Esophagus (tissue), 2 donors: Measurements from ENCODE around the gene TSPAN12. TPM values are rescaled to one million over a fixed set of nuclear protein-coding genes. Genes with fewer than 3 reads are reported as not detected.
A peak's percentile ranks its signal among the peaks of the same experiment; 100 is the strongest.

Experiments
- H3K27ac ChIP-seq, 2 donors: one replicate each; pipeline ENCODE4 v1.5.1; 2013; ENCODE audit warnings: low read depth in 2 of 2, mild to moderate bottlenecking in 2 of 2, inconsistent platforms in 1 of 2, low read length in 1 of 2, moderate library complexity in 1 of 2
- H3K27me3 ChIP-seq, 2 donors: one replicate each; pipeline ENCODE4 v1.6.1; 2013; ENCODE audit warnings: low read length in 2 of 2, control low read depth in 1 of 2, mild to moderate bottlenecking in 1 of 2; ENCODE audit not compliant: insufficient read depth in 2 of 2, control insufficient read depth in 1 of 2
- H3K36me3 ChIP-seq, 2 donors: one replicate each; pipeline ENCODE4 v1.6.1; 2013; ENCODE audit warnings: low read length in 1 of 2; ENCODE audit not compliant: control insufficient read depth in 2 of 2, insufficient read depth in 2 of 2
- H3K4me1 ChIP-seq, 2 donors: one replicate each; pipeline ENCODE4 v1.6.1; 2013; ENCODE audit warnings: low read length in 1 of 2; ENCODE audit not compliant: control insufficient read depth in 2 of 2, insufficient read depth in 2 of 2
- H3K4me3 ChIP-seq, 2 donors: one replicate each; pipeline ENCODE4 v1.5.1; 2013; ENCODE audit warnings: low read length in 2 of 2, mild to moderate bottlenecking in 2 of 2, low read depth in 1 of 2, moderate library complexity in 1 of 2
- H3K9me3 ChIP-seq, 2 donors: one replicate each; pipeline ENCODE4 v1.6.1; 2013; ENCODE audit warnings: mild to moderate bottlenecking in 2 of 2, low read depth in 1 of 2, low read length in 1 of 2, moderate library complexity in 1 of 2; ENCODE audit not compliant: control insufficient read depth in 2 of 2, insufficient read depth in 1 of 2
- WGBS, 2 donors: extraction: QIAGEN DNeasy Blood & Tissue Kit; methylation state at CpG; one replicate each; pipeline ENCODE4 v1.1.7; 2013; 5-methylcytosine and 5-hydroxymethylcytosine counted together
- polyA plus RNA-seq, 2 donors: library from polyadenylated mRNA; stranded (reverse); fragments of 200-250 nt; gene quantifications; one replicate each; pipeline ENCODE4 v1.2.3, GENCODE V29; 2013
- donor health status: healthy with polysubstance abuse.
- donor health status: Bipolar disorder and iron deficiency.

TSPAN12 gene
- polyA plus RNA-seq, 2 donors = 2.4 to 3.0 TPM

DNA sequence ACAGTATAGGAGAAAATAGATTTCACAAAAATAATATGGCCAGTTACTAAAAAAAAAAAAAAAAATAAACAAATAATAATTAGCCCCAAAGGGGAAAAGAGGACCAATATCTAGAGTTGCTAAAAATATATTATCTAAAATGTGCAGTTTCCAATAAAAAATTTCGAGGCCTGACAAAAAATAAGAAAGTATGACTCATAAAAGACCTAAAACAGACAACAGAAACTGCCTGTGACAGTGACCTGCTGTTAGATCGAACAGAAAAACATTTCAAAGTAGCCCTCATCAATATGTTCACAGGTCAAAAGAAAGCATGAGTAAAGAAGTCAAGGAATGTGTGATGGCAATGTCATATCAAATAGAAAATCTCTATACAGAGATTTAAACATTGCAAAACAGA lies 11.8 kb upstream of the TSPAN12 start:
- no peaks in the 10 kb centered on the region for H3K4me1 ChIP-seq
- WGBS, 2 donors = 62 to 74% methylated on average over 2 of the region's 2 CpGs
- H3K27ac ChIP-seq = no peak overlapping the region
- no peaks in the 10 kb centered on the region for H3K27me3 ChIP-seq
- H3K9me3 ChIP-seq = no peaks in the 10 kb centered on the region
- H3K36me3 ChIP-seq = no peaks in the 10 kb centered on the region
- no peak overlapping the region for H3K4me3 ChIP-seq

DNA sequence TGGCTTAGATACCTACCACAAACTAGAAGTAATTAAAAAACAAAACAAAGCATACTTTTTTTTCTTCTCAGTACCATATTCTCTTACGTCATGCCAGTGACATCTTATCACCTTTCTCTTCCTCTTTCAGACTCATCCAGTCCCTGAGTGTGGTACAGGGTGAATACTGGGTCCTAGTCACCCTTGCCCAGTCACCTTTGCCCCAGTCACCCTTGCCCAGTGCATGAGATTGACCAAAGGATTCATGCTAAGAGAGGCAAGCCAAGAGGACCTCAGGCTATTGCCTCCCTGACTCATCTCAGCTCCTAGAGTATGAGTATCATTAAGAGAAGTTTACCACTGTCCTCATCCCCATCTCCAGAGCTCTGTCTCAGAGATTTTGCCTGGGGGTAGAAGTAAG lies 10.0 kb upstream of the TSPAN12 start:
- Histone ChIP-seq H3K36me3 (no peaks in the 10 kb centered on the region), H3K4me1 (no peaks in the 10 kb centered on the region), H3K27ac (no peak overlapping the region), H3K9me3 (no peaks in the 10 kb centered on the region), H3K27me3 (no peaks in the 10 kb centered on the region), H3K4me3 (no peak overlapping the region)
- WGBS, 2 donors = 79 to 84% methylated on average over 1 of the region's 1 CpG

DNA sequence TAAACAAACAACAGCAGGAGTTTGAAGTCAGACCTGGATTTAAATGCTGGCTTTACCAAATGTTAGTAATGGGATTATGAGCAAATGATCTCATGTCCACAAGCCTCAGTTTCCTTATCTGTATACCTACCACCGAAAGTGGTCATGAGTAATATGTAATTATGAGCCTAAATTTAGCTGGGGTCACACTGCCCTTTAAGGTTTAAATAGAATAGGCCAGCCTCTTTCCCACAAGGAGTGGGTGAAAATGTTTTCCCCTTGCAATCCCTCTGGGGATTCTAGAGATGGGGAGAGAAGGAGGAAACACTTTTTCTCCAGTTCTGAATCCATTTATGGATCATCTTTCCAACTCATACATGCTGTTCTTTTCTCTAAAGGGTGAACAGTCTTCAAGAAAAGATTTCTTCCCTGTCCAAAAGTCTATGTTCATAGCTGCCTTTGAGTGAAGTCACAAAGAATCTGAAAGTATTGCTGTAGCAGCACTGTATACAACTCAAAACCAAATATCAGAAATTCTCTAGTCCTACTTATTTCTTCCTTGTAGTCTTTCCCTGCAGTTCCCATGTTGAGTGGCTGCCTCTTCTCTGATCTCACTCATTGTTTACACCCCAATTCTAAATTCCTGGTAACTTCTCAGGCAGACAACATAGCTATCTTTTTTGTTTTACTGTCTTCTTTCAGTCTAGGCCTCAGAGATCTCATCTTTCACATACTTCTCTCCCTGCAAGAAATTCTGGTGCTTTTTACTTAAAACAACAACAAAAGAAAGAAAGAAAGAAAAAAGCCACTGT lies 7.4 kb upstream of the TSPAN12 start:
- Histone ChIP-seq H3K9me3 (no peaks in the 10 kb centered on the region), H3K4me3 (no peak overlapping the region), H3K27ac (no peak overlapping the region), H3K27me3 (no peaks in the 10 kb centered on the region), H3K36me3 (no peaks in the 10 kb centered on the region), H3K4me1 (no peaks in the 10 kb centered on the region)
- WGBS, 2 donors = 75 to 83% methylated on average over 1 of the region's 1 CpG

DNA sequence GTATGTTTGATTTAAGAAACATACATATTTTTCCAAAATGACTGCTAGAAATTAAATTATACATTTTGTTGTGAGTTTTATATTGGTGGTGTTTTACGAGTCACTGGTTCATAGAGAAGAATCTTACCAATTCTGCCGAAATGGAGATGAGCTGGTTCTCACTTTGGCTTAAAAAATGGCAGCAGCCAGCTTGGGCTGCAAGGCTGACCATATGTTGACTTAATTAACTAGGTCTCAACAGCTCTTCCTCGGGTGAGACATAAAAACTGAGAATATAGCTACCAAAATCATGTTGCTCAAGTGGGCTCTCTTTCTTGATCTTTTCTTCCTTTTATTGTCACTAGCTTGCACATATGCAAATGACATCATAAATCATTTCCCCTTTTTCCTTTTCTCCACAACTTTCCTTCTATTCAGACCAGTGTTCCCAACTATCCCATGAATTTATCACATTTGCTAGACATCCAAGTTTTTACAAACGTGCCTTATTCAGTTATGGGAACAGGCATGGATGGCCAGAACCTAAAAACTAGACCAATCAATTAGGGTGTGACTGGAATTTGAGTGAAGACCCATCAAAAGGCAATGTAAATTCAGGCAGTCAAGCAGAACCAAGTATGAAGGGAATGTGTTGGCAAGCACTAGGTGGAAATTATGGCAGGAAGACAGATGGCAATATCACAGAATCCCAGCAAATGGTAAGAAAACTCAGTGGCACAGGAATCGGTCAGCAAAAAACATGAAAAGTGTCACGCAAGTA lies 6.4 kb upstream of the TSPAN12 start:
- Histone ChIP-seq H3K9me3 (no peaks in the 10 kb centered on the region), H3K36me3 (no peaks in the 10 kb centered on the region), H3K27me3 (no peaks in the 10 kb centered on the region), H3K4me1 (no peaks in the 10 kb centered on the region), H3K27ac (no peak overlapping the region), H3K4me3 (no peak overlapping the region)
- 68 to 72% methylated on average over 6 of the region's 6 CpGs for WGBS, 2 donors

DNA sequence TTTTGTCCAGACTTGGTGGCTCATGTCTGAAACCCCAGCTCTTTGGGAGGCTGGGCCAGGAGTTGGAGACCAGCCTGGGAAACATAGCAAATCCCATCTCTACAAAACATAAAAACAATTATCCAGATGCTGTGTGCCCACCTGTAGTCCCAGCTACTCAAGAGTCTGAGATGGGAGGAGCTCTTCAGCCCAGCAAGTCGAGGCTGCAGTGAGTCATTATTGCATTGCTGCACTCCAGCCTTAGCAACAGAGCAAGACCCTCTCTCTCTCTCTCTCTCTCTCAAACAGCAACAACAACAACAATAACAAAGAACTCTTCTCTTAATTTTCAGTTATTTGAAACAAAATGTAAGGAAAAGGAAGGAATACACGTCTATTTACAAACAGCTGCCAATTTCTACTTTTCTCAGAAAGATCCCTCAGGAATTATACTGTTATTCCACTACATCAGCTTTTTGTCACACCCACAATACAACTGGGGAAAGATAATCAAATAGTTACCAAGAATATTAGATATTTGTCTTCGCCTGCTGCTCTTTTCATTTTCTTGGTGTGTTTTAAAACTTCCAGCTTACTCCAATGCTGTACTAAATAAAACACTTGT lies 5.1 kb upstream of the TSPAN12 start:
- WGBS, 2 donors = 51 to 53% methylated on average over 3 of the region's 3 CpGs
- H3K27ac ChIP-seq = no peak overlapping the region
- no peaks in the 10 kb centered on the region for H3K36me3 ChIP-seq
- H3K27me3 ChIP-seq = no peaks in the 10 kb centered on the region
- no peaks in the 10 kb centered on the region for H3K9me3 ChIP-seq
- H3K4me3 ChIP-seq = no peak overlapping the region
- H3K4me1 ChIP-seq = no peaks in the 10 kb centered on the region

DNA sequence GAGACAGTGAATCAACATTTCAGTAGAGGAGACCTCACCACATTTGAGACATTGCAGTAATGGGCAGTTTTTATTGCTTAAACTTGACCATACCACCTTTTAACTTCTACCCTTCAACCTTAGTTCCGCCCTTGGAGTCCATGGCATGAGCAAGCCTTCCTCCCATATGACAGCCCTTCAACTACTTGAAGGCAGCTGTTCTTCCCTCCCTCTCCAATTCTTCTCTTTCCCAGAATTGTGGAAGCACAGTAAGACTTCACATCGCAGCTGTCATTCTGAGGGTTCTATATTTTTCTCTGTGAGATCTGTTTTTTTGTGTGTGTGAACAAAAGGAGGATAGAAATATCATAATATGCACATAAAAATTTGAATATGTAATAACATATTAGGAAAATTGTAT lies 2.2 kb upstream of the TSPAN12 start:
- H3K4me3 ChIP-seq = no peak overlapping the region
- no peak overlapping the region for H3K27ac ChIP-seq
- peaks cover 0 to 3% of the 10 kb centered on the region in 2 donors for H3K4me1 ChIP-seq
- 93 to 98% methylated on average over 2 of the region's 2 CpGs for WGBS, 2 donors
- no peaks in the 10 kb centered on the region for H3K36me3 ChIP-seq
- H3K27me3 ChIP-seq = no peaks in the 10 kb centered on the region
- no peaks in the 10 kb centered on the region for H3K9me3 ChIP-seq

DNA sequence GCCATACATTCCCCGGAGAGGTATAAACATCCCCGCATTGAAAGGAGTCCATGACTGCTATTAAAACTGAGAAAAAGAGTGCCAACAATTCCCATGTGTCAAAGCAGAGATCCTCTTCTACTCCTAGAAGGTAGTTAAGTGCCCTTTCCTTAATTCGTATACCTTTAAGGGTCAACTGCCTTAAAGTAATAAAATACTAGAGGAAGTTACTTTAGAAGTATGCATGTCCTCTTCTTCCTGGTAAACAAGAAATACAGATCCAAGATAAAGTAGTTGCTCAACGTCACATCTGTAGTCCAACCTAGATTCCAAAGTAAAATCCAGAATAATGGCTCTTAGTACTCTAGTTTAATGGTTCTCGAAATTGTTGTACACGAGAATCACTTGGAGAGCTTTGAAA lies 1.5 kb upstream of the TSPAN12 start:
- H3K9me3 ChIP-seq = no peaks in the 10 kb centered on the region
- no peak overlapping the region for H3K4me3 ChIP-seq
- no peaks in the 10 kb centered on the region for H3K36me3 ChIP-seq
- WGBS, 2 donors = 88% methylated on average over 6 of the region's 6 CpGs
- peaks cover 0 to 3% of the 10 kb centered on the region in 2 donors for H3K4me1 ChIP-seq
- no peak overlapping the region for H3K27ac ChIP-seq
- no peaks in the 10 kb centered on the region for H3K27me3 ChIP-seq

DNA sequence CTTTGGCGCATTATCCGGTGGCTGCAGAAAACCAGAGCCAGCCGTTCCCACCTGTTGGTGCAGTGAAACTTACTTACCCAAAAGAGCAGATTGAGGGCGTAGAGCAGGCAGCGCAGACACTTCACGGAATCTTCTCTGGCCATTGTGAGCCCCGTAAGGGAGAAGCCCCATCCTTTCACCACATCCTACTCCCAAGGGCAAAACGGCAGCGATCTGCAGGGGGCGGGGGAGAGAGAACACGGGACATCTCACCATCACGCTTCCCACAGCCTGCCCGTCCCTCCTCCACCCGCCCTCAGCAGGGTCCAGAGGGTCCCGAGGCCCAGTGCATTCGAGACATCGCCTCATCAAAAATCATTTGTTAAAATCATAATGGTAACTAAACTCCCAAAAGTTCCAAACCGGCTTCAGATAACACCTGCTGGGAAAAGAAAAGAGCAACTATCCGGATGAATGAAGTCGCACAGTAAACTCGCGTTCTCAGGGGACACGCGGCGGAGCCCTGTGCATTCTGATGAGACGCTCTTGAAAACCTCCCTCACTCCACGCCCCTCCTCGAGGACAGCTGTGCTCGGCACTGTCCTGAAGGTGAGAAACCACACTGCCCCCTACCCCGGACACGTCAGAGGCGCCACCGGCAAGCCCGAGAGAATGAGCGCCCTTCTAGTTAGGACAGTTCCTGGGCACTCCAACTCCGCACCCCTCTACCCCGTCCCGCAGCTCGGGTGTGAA lies 1.2 kb downstream of the TSPAN12 start:
- Histone ChIP-seq H3K27ac (no peak overlapping the region), H3K27me3 (no peaks in the 10 kb centered on the region), H3K4me1 (peaks cover 0 to 3% of the 10 kb centered on the region in 2 donors), H3K9me3 (no peaks in the 10 kb centered on the region), H3K4me3 (peak overlapping the region; percentile 52 to 67), H3K36me3 (no peaks in the 10 kb centered on the region)
- 4 to 5% methylated on average over 39 of the region's 39 CpGs for WGBS, 2 donors

DNA sequence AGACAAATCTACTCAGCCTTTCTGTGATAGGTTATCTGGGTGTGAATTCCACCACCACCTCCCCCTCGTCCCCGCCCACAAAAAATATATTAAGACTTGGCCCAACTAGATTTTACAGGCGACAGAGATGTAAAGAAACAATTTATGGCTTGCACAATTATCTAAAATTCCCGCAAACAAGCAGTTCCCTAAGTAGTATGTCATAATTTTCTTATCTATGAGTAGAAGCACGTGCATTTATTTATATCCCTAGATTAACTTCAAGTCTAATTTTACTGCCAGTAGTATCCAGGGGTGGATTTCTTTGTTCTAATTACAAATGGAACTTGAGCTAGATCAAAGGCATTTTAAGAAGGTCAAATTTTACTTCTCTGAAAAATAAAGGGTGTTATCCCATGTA lies 1.7 kb downstream of the TSPAN12 start:
- WGBS, 2 donors = 71 to 75% methylated on average over 5 of the region's 5 CpGs
- no peak overlapping the region for H3K27ac ChIP-seq
- no peaks in the 10 kb centered on the region for H3K9me3 ChIP-seq
- no peaks in the 10 kb centered on the region for H3K27me3 ChIP-seq
- peak overlapping the region in 1 of 2 donors; percentile 67 for H3K4me3 ChIP-seq
- peaks cover 0 to 3% of the 10 kb centered on the region in 2 donors for H3K4me1 ChIP-seq
- no peaks in the 10 kb centered on the region for H3K36me3 ChIP-seq
